WTC11 (cell line): ENCODE data around the gene SEMA4D. TPM values are rescaled to one million over a fixed set of nuclear protein-coding genes. Genes with fewer than 3 reads are reported as not detected.

Experiments used
- ATAC-seq: fragments of 200-7000 bp; cut with Tn5 transposase; 2 replicates; pipeline ENCODE4 v1.10.0; 2021; ENCODE audit warnings: mild to moderate bottlenecking, moderate library complexity
- CTCF ChIA-PET: fragments of 300-600 bp; sonication (Branson Sonifier 250); formaldehyde crosslinking; loops from one replicate; lab custom pipeline; 2021; ENCODE audit warnings: antibody characterized with exemption; lab: Charles Lee
- POLR2A ChIA-PET: fragments of 350-600 bp; sonication (Branson Sonifier 250); formaldehyde crosslinking; loops from one replicate; lab custom pipeline; 2021; ENCODE audit warnings: antibody characterized with exemption; lab: Charles Lee
- DNase-seq: peaks from one replicate; pipeline ENCODE4 v3.0.0; 2021; ENCODE audit warnings: low spot score
- H3K27ac Mint-ChIP-seq: 2 replicates; pipeline ENCODE4 v1.8.0; 2021; ENCODE audit warnings: mixed read lengths
- H3K27me3 Mint-ChIP-seq: 2 replicates; pipeline ENCODE4 v1.8.0; 2021; ENCODE audit warnings: low read depth, mild to moderate bottlenecking, moderate library complexity, mixed read lengths
- H3K36me3 Mint-ChIP-seq: 2 replicates; pipeline ENCODE4 v1.8.0; 2021; ENCODE audit warnings: mixed read lengths
- H3K4me1 Mint-ChIP-seq: 2 replicates; pipeline ENCODE4 v1.8.0; 2022; ENCODE audit warnings: mixed read lengths
- H3K4me3 Mint-ChIP-seq: 2 replicates; pipeline ENCODE4 v1.8.0; 2021; ENCODE audit warnings: mild to moderate bottlenecking, moderate library complexity, mixed read lengths
- H3K9me3 Mint-ChIP-seq: 2 replicates; pipeline ENCODE4 v1.8.0; 2021; ENCODE audit warnings: mixed read lengths
- ETV6 ChIP-seq: sonication (generic); formaldehyde crosslinking; IDR thresholded peaks from 2 replicates; pipeline ENCODE4 v1.8.1; 2022; ENCODE audit warnings: mild to moderate bottlenecking, missing genetic modification reagents
- GRHL2 ChIP-seq: fragments of 250-450 bp; sonication (Bioruptor Pico); IDR thresholded peaks from 2 replicates; pipeline ENCODE4 v1.8.0; 2022; ENCODE audit warnings: mild to moderate bottlenecking, moderate library complexity; ENCODE audit not compliant: insufficient replicate concordance, severe bottlenecking
- NFATC4 ChIP-seq: fragments of 250-450 bp; sonication (Bioruptor Pico); IDR thresholded peaks from 2 replicates; pipeline ENCODE4 v1.9.0; 2021; ENCODE audit warnings: mild to moderate bottlenecking
- NFE2L1 ChIP-seq: sonication (generic); formaldehyde crosslinking; IDR thresholded peaks from 2 replicates; pipeline ENCODE4 v1.8.1; 2023; ENCODE audit warnings: missing genetic modification reagents
- NR2C2 ChIP-seq: sonication (generic); formaldehyde crosslinking; IDR thresholded peaks from 2 replicates; pipeline ENCODE4 v1.8.0; 2022; ENCODE audit warnings: mild to moderate bottlenecking, missing genetic modification reagents
- NR3C1 ChIP-seq: sonication (generic); formaldehyde crosslinking; conservative IDR thresholded peaks from 2 replicates; pipeline ENCODE4 v1.8.1; 2023; ENCODE audit warnings: low read depth, mild to moderate bottlenecking, missing genetic modification reagents
- RELA ChIP-seq: sonication (generic); formaldehyde crosslinking; IDR thresholded peaks from 2 replicates; pipeline ENCODE4 v1.8.1; 2022; ENCODE audit warnings: missing genetic modification reagents, mild to moderate bottlenecking, borderline replicate concordance
- SMAD4 ChIP-seq: sonication (generic); formaldehyde crosslinking; IDR thresholded peaks from 2 replicates; pipeline ENCODE4 v1.8.0; 2022; ENCODE audit warnings: mild to moderate bottlenecking, missing genetic modification reagents
- SP1 ChIP-seq: sonication (generic); formaldehyde crosslinking; conservative IDR thresholded peaks from 2 replicates; pipeline ENCODE4 v1.8.1; 2022; ENCODE audit warnings: missing genetic modification reagents
- ZNF396 ChIP-seq: fragments of 250-450 bp; sonication (Bioruptor Pico); IDR thresholded peaks from 2 replicates; pipeline ENCODE4 v1.8.0; 2021; ENCODE audit warnings: mild to moderate bottlenecking, moderate library complexity, borderline replicate concordance
- ZNF416 ChIP-seq: fragments of 250-450 bp; sonication (Bioruptor Pico); IDR thresholded peaks from 2 replicates; pipeline ENCODE4 v1.9.0; 2021; ENCODE audit warnings: mild to moderate bottlenecking, inconsistent platforms
- ZNF423 ChIP-seq: fragments of 250-450 bp; sonication (Bioruptor Pico); IDR thresholded peaks from 2 replicates; pipeline ENCODE4 v2.1.2; 2022; ENCODE audit warnings: mild to moderate bottlenecking, moderate library complexity
- total RNA-seq: library from RNA; stranded (reverse); gene quantifications from 3 replicates; pipeline ENCODE4 v1.2.3, GENCODE V29; 2021
- TF ChIP-seq, protein P1 (sequence below): sonication (generic); formaldehyde crosslinking; IDR thresholded peaks from 2 replicates; pipeline ENCODE4 v1.8.1; 2022; ENCODE audit warnings: mild to moderate bottlenecking, missing genetic modification reagents, moderate library complexity, borderline replicate concordance
- TF ChIP-seq, protein P2 (sequence below): sonication (generic); formaldehyde crosslinking; IDR thresholded peaks from 2 replicates; pipeline ENCODE4 v1.8.1; 2023; ENCODE audit warnings: mild to moderate bottlenecking, missing genetic modification reagents, moderate library complexity
- TF ChIP-seq, protein P3 (sequence below): sonication (generic); formaldehyde crosslinking; IDR thresholded peaks from 2 replicates; pipeline ENCODE4 v1.8.1; 2023; ENCODE audit warnings: mild to moderate bottlenecking, moderate library complexity, missing genetic modification reagents
- TF ChIP-seq, protein P4 (sequence below): fragments of 250-450 bp; sonication (Bioruptor Pico); IDR thresholded peaks from 2 replicates; pipeline ENCODE4 v2.1.2; 2022; ENCODE audit warnings: mild to moderate bottlenecking, moderate library complexity
- TF ChIP-seq, protein P5 (sequence below): sonication (generic); formaldehyde crosslinking; IDR thresholded peaks from 2 replicates; pipeline ENCODE4 v1.8.1; 2023; ENCODE audit warnings: mild to moderate bottlenecking, missing genetic modification reagents, moderate library complexity
- TF ChIP-seq, protein P6 (sequence below): fragments of 250-450 bp; sonication (Bioruptor Pico); IDR thresholded peaks from 2 replicates; pipeline ENCODE4 v1.9.0; 2021; ENCODE audit warnings: moderate library complexity, mild to moderate bottlenecking, inconsistent platforms, borderline replicate concordance
- TF ChIP-seq, protein P7 (sequence below): fragments of 250-450 bp; sonication (Bioruptor Pico); IDR thresholded peaks from 2 replicates; pipeline ENCODE4 v1.9.0; 2021; ENCODE audit warnings: mild to moderate bottlenecking

Gene SEMA4D
- total RNA-seq, 1 experiment from 2014 or later = 67.8 TPM

DNA sequence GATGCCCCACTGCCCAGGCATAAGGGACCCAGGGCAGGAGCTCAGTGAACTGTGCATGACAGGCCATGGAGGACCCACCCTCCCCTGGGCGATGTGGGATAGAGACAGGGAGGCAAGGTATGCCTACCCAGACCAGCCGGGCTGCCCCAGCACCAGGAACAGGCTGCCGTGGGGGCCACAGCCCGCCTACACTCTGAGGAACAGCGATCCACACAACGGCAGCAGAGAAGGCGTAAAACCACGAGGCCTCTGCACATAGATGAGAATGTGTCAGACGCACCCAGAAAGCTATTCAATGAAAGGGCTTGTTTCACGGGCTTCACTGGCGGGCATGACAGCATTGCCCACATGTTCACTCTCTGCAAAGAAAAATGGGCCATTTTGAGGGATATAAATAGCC is 49.5 kb downstream of the SEMA4D start:
- no peak for TF ChIP-seq ZNF416 (CRISPR knock-in tag)
- TF ChIP-seq SP1 (CRISPR knock-in tag) = no peak
- TF ChIP-seq, protein P1, sequence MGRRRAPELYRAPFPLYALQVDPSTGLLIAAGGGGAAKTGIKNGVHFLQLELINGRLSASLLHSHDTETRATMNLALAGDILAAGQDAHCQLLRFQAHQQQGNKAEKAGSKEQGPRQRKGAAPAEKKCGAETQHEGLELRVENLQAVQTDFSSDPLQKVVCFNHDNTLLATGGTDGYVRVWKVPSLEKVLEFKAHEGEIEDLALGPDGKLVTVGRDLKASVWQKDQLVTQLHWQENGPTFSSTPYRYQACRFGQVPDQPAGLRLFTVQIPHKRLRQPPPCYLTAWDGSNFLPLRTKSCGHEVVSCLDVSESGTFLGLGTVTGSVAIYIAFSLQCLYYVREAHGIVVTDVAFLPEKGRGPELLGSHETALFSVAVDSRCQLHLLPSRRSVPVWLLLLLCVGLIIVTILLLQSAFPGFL (CRISPR knock-in tag) = no peak
- TF ChIP-seq GRHL2 = no peak
- TF ChIP-seq ETV6 (CRISPR knock-in tag) = no peak
- TF ChIP-seq ZNF396 (CRISPR knock-in tag) = no peak
- TF ChIP-seq, protein P2, sequence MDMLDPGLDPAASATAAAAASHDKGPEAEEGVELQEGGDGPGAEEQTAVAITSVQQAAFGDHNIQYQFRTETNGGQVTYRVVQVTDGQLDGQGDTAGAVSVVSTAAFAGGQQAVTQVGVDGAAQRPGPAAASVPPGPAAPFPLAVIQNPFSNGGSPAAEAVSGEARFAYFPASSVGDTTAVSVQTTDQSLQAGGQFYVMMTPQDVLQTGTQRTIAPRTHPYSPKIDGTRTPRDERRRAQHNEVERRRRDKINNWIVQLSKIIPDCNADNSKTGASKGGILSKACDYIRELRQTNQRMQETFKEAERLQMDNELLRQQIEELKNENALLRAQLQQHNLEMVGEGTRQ (CRISPR knock-in tag) = no peak
- TF ChIP-seq, protein P3, sequence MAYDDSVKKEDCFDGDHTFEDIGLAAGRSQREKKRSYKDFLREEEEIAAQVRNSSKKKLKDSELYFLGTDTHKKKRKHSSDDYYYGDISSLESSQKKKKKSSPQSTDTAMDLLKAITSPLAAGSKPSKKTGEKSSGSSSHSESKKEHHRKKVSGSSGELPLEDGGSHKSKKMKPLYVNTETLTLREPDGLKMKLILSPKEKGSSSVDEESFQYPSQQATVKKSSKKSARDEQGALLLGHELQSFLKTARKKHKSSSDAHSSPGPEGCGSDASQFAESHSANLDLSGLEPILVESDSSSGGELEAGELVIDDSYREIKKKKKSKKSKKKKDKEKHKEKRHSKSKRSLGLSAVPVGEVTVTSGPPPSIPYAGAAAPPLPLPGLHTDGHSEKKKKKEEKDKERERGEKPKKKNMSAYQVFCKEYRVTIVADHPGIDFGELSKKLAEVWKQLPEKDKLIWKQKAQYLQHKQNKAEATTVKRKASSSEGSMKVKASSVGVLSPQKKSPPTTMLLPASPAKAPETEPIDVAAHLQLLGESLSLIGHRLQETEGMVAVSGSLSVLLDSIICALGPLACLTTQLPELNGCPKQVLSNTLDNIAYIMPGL = no peak
- TF ChIP-seq, protein P4, sequence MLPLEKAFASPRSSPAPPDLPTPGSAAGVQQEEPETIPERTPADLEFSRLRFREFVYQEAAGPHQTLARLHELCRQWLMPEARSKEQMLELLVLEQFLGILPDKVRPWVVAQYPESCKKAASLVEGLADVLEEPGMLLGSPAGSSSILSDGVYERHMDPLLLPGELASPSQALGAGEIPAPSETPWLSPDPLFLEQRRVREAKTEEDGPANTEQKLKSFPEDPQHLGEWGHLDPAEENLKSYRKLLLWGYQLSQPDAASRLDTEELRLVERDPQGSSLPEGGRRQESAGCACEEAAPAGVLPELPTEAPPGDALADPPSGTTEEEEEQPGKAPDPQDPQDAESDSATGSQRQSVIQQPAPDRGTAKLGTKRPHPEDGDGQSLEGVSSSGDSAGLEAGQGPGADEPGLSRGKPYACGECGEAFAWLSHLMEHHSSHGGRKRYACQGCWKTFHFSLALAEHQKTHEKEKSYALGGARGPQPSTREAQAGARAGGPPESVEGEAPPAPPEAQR (CRISPR knock-in tag) = no peak
- TF ChIP-seq NFE2L1 (CRISPR knock-in tag) = no peak
- TF ChIP-seq, protein P5, sequence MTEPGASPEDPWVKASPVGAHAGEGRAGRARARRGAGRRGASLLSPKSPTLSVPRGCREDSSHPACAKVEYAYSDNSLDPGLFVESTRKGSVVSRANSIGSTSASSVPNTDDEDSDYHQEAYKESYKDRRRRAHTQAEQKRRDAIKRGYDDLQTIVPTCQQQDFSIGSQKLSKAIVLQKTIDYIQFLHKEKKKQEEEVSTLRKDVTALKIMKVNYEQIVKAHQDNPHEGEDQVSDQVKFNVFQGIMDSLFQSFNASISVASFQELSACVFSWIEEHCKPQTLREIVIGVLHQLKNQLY = no peak
- no peak for TF ChIP-seq NFATC4 (CRISPR knock-in tag)
- no peak for TF ChIP-seq NR3C1 (CRISPR knock-in tag)
- TF ChIP-seq, protein P6, sequence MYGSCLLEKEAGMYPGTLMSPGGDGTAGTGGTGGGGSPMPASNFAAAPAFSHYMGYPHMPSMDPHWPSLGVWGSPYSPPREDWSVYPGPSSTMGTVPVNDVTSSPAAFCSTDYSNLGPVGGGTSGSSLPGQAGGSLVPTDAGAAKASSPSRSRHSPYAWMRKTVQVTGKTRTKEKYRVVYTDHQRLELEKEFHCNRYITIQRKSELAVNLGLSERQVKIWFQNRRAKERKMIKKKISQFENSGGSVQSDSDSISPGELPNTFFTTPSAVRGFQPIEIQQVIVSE = no peak
- no peak for TF ChIP-seq SMAD4 (CRISPR knock-in tag)
- no peak for TF ChIP-seq ZNF423
- TF ChIP-seq, protein P7, sequence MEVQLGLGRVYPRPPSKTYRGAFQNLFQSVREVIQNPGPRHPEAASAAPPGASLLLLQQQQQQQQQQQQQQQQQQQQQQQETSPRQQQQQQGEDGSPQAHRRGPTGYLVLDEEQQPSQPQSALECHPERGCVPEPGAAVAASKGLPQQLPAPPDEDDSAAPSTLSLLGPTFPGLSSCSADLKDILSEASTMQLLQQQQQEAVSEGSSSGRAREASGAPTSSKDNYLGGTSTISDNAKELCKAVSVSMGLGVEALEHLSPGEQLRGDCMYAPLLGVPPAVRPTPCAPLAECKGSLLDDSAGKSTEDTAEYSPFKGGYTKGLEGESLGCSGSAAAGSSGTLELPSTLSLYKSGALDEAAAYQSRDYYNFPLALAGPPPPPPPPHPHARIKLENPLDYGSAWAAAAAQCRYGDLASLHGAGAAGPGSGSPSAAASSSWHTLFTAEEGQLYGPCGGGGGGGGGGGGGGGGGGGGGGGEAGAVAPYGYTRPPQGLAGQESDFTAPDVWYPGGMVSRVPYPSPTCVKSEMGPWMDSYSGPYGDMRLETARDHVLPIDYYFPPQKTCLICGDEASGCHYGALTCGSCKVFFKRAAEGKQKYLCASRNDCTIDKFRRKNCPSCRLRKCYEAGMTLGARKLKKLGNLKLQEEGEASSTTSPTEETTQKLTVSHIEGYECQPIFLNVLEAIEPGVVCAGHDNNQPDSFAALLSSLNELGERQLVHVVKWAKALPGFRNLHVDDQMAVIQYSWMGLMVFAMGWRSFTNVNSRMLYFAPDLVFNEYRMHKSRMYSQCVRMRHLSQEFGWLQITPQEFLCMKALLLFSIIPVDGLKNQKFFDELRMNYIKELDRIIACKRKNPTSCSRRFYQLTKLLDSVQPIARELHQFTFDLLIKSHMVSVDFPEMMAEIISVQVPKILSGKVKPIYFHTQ (CRISPR knock-in tag) = no peak
- ATAC-seq (no peak), DNase-seq (no peak)
- ChIA-PET CTCF (no interaction called here), POLR2A (no interaction called here)
- peak overlapping the region; percentile 67; the same call in 1 of the 2 replicates for H3K27ac Mint-ChIP-seq
- H3K27me3 Mint-ChIP-seq = no peaks in the 10 kb centered on the region; the same call in 1 of the 2 replicates
- peaks cover 8% of the 10 kb centered on the region for H3K36me3 Mint-ChIP-seq
- H3K9me3 Mint-ChIP-seq = no peaks in the 10 kb centered on the region
- H3K4me1 Mint-ChIP-seq = peaks cover 22% of the 10 kb centered on the region
- H3K4me3 Mint-ChIP-seq = no peak overlapping the region

DNA sequence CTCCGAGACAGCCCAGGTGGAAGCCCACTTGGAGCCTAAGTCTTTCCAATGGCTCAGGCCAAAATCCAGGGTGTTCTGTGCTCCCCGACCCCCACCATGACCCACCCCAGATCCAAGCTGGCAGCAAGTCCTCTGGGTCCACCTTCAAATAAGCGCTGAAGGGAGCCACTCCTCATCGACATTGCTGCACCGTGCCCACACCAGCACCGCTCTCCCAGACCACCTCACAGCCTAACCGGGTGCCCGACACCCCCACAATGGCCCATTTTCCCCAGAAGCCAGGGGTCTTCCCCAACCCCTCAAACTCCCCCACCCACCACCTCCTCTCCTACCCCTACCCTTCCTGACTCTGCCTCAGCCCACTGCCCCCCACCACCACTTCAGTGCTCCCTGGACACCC is 50.5 kb downstream of the SEMA4D start:
- H3K27me3 Mint-ChIP-seq = no peaks in the 10 kb centered on the region; the same call in 1 of the 2 replicates
- POLR2A ChIA-PET = no interaction called here

More for the DNA sequence above, 50.5 kb downstream of the SEMA4D start:
- peaks cover 3% of the 10 kb centered on the region; the same call in 1 of the 2 replicates for H3K36me3 Mint-ChIP-seq
- DNase-seq (no peak), ATAC-seq (no peak)
- CTCF ChIA-PET = no interaction called here
- H3K27ac Mint-ChIP-seq = peak overlapping the region; percentile 88
- H3K4me1 Mint-ChIP-seq = peaks cover 29% of the 10 kb centered on the region
- no peak for TF ChIP-seq NR2C2
- no peak for TF ChIP-seq RELA
- no peak overlapping the region for H3K4me3 Mint-ChIP-seq
- H3K9me3 Mint-ChIP-seq = no peaks in the 10 kb centered on the region
